Measurements from ENCODE around the gene NOL4L.

DNA sequence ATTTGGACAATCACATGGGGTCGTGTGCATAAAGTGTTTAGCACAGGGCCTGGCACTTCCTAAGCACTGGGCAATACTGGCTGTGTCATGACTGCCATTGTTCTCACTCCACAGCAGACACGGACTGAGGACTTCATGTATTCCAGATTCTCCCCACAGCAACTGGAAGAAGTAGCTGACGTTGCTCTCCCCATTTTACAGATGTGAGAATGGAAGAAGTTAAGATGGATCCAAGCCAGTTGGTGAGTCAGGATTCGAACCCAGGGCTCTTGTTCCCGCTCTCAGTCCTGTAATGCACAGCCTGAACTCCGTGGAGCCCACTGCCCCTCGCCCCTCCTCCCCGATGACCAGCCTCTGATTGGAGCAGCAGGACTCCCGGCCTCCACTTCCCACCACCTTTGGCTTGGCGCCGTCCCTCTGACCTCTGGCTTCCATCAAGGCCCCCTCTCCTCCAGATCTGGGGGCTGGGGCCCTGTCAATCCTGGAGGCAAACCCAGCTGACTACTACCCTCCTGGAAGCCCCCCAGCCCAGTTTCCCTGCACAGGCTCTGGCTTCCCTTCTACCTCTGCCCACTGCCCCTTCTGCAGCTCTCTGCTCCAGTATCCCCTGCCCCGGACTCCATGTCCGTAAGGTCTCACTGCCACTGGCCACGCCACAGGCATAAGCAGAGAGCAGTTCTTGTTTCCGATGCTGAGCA lies 12.7 kb downstream of the NOL4L start:
- TF ChIP-seq CREB5 (CRISPR knock-in tag; IDR thresholded peaks at IDR 0.05; ENCODE audit: low read depth) (no peak), ZFP30 (CRISPR knock-in tag; IDR thresholded peaks at IDR 0.05) (no peak), TOX (CRISPR knock-in tag; IDR thresholded peaks at IDR 0.05; ENCODE audit: borderline replicate concordance) (no peak), SNAI2 (CRISPR knock-in tag; IDR thresholded peaks at IDR 0.05) (no peak), CSDC2 (CRISPR knock-in tag; IDR thresholded peaks at IDR 0.05) (no peak), PPARA (CRISPR knock-in tag; IDR thresholded peaks at IDR 0.05; ENCODE audit: borderline replicate concordance) (no peak), RARB (CRISPR knock-in tag; IDR thresholded peaks at IDR 0.05) (no peak), ZNF565 (CRISPR knock-in tag; conservative IDR thresholded peaks at IDR 0.05; ENCODE audit: low read depth) (no peak), ZFP3 (CRISPR knock-in tag; IDR thresholded peaks at IDR 0.05) (no peak)

Data from SK-N-SH treated with all-trans-retinoic acid at 6 μM for 48 hours (cell line).